Measurements from ENCODE around the gene FRMD4A.

DNA sequence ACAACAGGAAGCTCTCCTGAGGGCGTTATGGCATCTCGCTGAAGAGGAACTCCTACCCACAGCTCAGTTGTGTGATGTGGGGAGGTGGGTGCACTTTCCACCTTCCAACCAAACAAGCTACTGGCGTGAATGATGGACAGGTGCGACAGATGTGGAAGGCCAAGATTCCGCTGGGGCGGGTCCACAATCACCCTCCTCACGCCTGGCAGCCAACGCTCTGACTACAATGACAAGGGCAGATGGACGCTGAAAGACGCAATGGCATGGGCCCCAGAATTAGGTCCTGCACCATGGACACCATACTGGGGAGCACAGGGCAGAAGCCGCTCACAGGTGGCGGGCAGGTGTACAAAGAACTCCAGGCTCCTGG, 461.4 kb downstream of the FRMD4A start:
- TF ChIP-seq CTCF (IDR thresholded peaks at IDR 0.05) (no peak), EZH2phosphoT487 (IDR thresholded peaks at IDR 0.05) (no peak), EZH2 (IDR thresholded peaks at IDR 0.05) (no peak)

All from neural progenitor cell (in vitro differentiated cells).